ENCODE data around the gene KANSL1L. TPM values are rescaled to one million over a fixed set of nuclear protein-coding genes. Genes with fewer than 3 reads are reported as not detected.

Gene KANSL1L, protein sequence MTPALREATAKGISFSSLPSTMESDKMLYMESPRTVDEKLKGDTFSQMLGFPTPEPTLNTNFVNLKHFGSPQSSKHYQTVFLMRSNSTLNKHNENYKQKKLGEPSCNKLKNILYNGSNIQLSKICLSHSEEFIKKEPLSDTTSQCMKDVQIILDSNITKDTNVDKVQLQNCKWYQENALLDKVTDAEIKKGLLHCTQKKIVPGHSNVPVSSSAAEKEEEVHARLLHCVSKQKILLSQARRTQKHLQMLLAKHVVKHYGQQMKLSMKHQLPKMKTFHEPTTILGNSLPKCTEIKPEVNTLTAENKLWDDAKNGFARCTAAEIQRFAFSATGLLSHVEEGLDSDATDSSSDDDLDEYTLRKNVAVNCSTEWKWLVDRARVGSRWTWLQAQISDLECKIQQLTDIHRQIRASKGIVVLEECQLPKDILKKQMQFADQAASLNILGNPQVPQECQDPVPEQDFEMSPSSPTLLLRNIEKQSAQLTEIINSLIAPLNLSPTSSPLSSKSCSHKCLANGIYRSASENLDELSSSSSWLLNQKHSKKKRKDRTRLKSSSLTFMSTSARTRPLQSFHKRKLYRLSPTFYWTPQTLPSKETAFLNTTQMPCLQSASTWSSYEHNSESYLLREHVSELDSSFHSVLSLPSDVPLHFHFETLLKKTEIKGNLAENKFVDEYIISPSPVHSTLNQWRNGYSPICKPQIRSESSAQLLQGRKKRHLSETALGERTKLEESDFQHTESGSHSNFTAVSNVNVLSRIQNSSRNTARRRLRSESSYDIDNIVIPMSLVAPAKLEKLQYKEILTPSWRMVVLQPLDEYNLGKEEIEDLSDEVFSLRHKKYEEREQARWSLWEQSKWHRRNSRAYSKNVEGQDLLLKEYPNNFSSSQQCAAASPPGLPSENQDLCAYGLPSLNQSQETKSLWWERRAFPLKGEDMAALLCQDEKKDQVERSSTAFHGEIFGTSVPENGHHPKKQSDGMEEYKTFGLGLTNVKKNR
- 10 to 100 TPM; 50.3 to 81.8 (median 55.2) TPM for total RNA-seq

DNA sequence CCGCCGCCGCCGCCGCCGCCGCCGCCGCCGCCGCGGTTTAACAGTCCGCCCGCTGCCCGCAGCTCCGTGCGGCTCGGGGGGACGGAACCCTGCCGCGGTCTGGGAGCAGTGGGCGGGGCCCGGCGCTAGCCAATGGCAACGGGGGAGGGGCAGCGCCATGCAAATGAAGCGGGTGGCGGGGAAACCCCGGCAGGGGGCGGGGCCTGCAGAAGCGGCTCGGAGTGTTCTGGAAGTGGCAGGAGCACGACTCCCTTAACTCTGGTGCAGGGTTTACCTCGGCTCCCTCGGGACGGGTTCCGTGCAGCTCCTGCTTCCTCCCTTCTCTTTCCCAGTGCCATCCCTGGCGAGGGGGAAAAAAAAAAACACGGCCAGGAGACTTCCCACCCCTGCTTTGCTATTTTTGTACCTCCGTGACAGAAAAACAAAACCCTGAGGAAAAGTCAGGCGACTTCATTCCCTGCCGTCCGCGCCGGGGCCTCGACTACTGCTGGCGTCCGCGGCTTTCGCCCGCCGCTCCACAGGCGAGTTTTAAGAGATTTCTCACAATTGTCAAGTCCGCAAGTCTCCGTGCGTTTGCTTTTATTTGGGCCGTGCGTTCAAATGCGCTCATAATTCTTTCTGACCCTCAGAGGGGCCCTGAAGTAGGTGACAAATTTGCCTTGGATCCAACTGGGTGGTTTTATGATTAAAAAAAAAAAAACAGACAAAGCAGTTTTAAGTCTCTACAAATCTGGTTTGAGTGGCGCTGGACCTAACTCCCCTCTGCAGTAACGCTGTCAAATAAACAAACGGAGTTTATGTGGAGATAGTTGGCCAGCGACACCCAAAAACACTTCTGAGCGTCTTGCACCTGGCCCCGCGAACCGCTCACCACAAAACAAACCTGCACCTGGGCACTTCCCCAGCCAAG, at the start of gene KANSL1L:
Gene KANSL1L (minus strand): TSS at position 101 of the 910 bp plus-strand sequence. CDS start 16,827 bp downstream, outside the sequence.
- intact Hi-C loops (cut with DNase I; ENCODE audit: low total_unique reads) = no loop called here
- Histone ChIP-seq H3K27me3 (no peaks in the 10 kb centered on the region), H3K27ac (peak within 1 kb of the TSS; percentile 96 to 100), H3K4me1 (peaks cover 0 to 7% of the 10 kb centered on the region in 2 donors), H3K4me3 (peak within 1 kb of the TSS; percentile 60 to 92), H3K9me3 (no peaks in the 10 kb centered on the region), H3K36me3 (no peaks in the 10 kb centered on the region)
- DNase-seq = peak; percentile 99
- TF ChIP-seq POLR2A (IDR thresholded peaks at IDR 0.05) = peak; percentile 93 to 94
- TF ChIP-seq, protein P1, sequence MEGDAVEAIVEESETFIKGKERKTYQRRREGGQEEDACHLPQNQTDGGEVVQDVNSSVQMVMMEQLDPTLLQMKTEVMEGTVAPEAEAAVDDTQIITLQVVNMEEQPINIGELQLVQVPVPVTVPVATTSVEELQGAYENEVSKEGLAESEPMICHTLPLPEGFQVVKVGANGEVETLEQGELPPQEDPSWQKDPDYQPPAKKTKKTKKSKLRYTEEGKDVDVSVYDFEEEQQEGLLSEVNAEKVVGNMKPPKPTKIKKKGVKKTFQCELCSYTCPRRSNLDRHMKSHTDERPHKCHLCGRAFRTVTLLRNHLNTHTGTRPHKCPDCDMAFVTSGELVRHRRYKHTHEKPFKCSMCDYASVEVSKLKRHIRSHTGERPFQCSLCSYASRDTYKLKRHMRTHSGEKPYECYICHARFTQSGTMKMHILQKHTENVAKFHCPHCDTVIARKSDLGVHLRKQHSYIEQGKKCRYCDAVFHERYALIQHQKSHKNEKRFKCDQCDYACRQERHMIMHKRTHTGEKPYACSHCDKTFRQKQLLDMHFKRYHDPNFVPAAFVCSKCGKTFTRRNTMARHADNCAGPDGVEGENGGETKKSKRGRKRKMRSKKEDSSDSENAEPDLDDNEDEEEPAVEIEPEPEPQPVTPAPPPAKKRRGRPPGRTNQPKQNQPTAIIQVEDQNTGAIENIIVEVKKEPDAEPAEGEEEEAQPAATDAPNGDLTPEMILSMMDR (IDR thresholded peaks at IDR 0.05) = peak in 1 of 4 experiments; percentile 3

DNA sequence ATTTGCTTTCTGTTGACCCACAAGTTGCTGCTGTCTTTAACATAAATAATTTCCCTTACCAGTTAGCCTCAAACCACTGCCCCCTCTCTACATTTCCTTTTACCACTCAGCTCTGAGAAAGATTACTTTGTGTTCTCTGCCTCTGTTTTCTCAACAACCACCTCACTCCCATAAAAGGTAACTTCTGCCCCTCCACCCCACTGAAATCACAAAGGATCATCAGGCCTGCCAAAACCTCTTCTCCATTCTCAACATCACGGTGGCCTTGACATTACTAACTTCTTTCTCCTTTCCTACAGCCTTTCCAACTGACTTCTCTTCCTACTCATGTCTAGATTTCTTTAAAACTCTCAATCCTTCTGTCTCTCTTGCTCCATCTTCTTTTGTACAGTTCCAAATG, 43.9 kb upstream of the KANSL1L start:
- Histone ChIP-seq H3K27me3 (no peaks in the 10 kb centered on the region), H3K9me3 (no peaks in the 10 kb centered on the region), H3K36me3 (no peaks in the 10 kb centered on the region), H3K4me3 (no peak overlapping the region), H3K4me1 (no peaks in the 10 kb centered on the region), H3K27ac (no peak overlapping the region)
- no peak for TF ChIP-seq POLR2A (IDR thresholded peaks at IDR 0.05)
- TF ChIP-seq, protein P1 (IDR thresholded peaks at IDR 0.05) = no peak
- no peak for DNase-seq
- intact Hi-C loops (cut with DNase I; ENCODE audit: low total_unique reads) = no loop called here

DNA sequence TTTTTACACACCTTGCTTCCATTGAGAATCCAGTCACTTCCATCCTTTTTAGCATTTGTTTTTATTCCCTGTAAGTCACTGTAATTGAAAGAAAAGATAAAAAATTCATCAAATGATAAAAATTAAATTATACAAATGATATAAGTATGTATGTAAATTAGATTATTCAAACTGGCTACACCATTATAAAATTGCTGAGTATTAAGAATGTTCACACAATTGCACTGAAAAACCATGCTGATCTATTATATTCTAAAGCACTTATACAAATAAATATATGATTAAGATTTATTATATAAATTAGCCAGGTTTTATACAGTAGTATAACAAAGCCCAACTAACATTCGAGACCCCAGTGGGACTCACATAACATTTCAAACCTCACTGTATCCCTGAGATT, 39.0 kb upstream of the KANSL1L start:
- no peak overlapping the region for H3K4me3 ChIP-seq
- DNase-seq = no peak
- TF ChIP-seq, protein P1 (IDR thresholded peaks at IDR 0.05) = no peak
- no peak for TF ChIP-seq POLR2A (IDR thresholded peaks at IDR 0.05)
- H3K36me3 ChIP-seq = no peaks in the 10 kb centered on the region
- no peaks in the 10 kb centered on the region for H3K4me1 ChIP-seq
- no peak overlapping the region for H3K27ac ChIP-seq
- H3K9me3 ChIP-seq = no peaks in the 10 kb centered on the region
- intact Hi-C loops (cut with DNase I; ENCODE audit: low total_unique reads) = no loop called here
- no peaks in the 10 kb centered on the region for H3K27me3 ChIP-seq

DNA sequence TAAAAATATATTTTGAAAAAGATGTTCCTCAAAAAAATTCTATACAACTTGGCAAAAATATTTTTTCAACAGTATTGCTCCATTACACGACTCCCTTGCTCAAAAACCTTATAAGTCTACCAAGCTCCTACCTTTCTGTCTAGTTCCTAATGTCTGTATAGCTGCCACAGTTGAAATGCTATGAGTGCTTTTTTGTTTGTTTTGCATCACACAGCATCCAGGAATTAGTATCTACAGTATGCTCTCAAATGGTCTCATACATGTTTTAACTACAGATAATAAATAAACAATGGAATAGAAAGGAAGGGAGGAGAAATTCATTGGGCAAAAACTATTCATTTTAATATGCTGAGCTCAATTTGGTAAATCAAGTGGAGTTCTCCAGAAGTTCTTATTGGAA, 36.7 kb upstream of the KANSL1L start:
- Histone ChIP-seq H3K4me1 (no peaks in the 10 kb centered on the region), H3K27ac (no peak overlapping the region), H3K27me3 (no peaks in the 10 kb centered on the region), H3K4me3 (no peak overlapping the region), H3K36me3 (no peaks in the 10 kb centered on the region), H3K9me3 (no peaks in the 10 kb centered on the region)
- intact Hi-C loops (cut with DNase I; ENCODE audit: low total_unique reads) = no loop called here
- TF ChIP-seq, protein P1 (IDR thresholded peaks at IDR 0.05) = no peak
- no peak for TF ChIP-seq POLR2A (IDR thresholded peaks at IDR 0.05)
- no peak for DNase-seq

All from uterus (tissue), 4 donors.